ENCODE results near the gene GLO1. TPM values are rescaled to one million over a fixed set of nuclear protein-coding genes. Genes with fewer than 3 reads are reported as not detected.

Gene GLO1
- total RNA-seq, 1 experiment from 2014 or later = 188 TPM

- no peak for DNase-seq
- H2BK15ac ChIP-seq (ENCODE audit: low read depth, low read length) = no peak overlapping the region
- Mint-ChIP-seq H3K9me3 (no peaks in the 10 kb centered on the region), H3K36me3 (ENCODE audit: insufficient read depth in 1 of 3, low read depth in 3 of 3) (peaks cover 21 to 52% (median 52%) of the 10 kb centered on the region in 3 experiments; a peak in 5 of 7 replicates), H3K4me1 (peaks cover 0 to 2% of the 10 kb centered on the region in 2 experiments; a peak in 1 of 4 replicates), H3K27me3 (ENCODE audit: low read depth) (no peaks in the 10 kb centered on the region), H3K4me3 (no peak overlapping the region), H3K27ac (no peak overlapping the region)
- H2BK5ac ChIP-seq (ENCODE audit: insufficient read length, low read length) = no peak overlapping the region
- WGBS (ENCODE audit: extremely low coverage, insufficient read length, low lambda C conversion rate) = no CpG with 5 or more reads among the region's 2 CpGs
- no peaks in the 10 kb centered on the region for H3K79me2 ChIP-seq (ENCODE audit: insufficient read depth, low read length)
- H4K91ac ChIP-seq (ENCODE audit: insufficient read length, low read depth, low read length) = no peak overlapping the region
- H3K79me1 ChIP-seq (ENCODE audit: insufficient read depth, low read depth, low read length, poor library complexity, severe bottlenecking) = no peaks in the 10 kb centered on the region
- no peak overlapping the region for H3T11ph ChIP-seq (ENCODE audit: low read length)
- H3K23ac ChIP-seq (ENCODE audit: insufficient read length, low read depth, low read length) = no peak overlapping the region
- no peak overlapping the region for H2AFZ ChIP-seq (ENCODE audit: low read length)
- no peak overlapping the region for H2BK120ac ChIP-seq (ENCODE audit: low read depth, low read length, poor library complexity, severe bottlenecking)
- no peaks in the 10 kb centered on the region for H3K4me1 ChIP-seq (ENCODE audit: insufficient read depth, low read length)
- H3K14ac ChIP-seq (ENCODE audit: insufficient read depth, low read length) = no peak overlapping the region
- no peak overlapping the region for H3K56ac ChIP-seq (ENCODE audit: insufficient read length, low read depth, low read length)
- no peaks in the 10 kb centered on the region for H3K23me2 ChIP-seq (ENCODE audit: insufficient read length, low read depth, low read length, poor library complexity, severe bottlenecking)
- no peaks in the 10 kb centered on the region for H3K27me3 ChIP-seq (ENCODE audit: insufficient read depth, low read length)
- TF ChIP-seq CTCF (conservative IDR thresholded peaks at IDR 0.05) = no peak
- H4K8ac ChIP-seq (replicated peaks; ENCODE audit: insufficient read length, low read depth, low read length) = no peak overlapping the region
- no peak overlapping the region for H4K5ac ChIP-seq (ENCODE audit: insufficient read length, low read depth, low read length)
- no peak overlapping the region for H3K27ac ChIP-seq (ENCODE audit: insufficient read length, low read depth, low read length)
- H3K18ac ChIP-seq (ENCODE audit: insufficient read length, low read depth, low read length) = no peak overlapping the region
- no peaks in the 10 kb centered on the region for H3K9me3 ChIP-seq (ENCODE audit: control insufficient read depth, low read depth, low read length)
- no peak overlapping the region for H2BK20ac ChIP-seq (ENCODE audit: low read depth, low read length, poor library complexity, severe bottlenecking)
- no peak overlapping the region for H3K9ac ChIP-seq (ENCODE audit: extremely low read depth, insufficient read length, low read length)
- H4K20me1 ChIP-seq (ENCODE audit: control insufficient read depth, insufficient read depth, insufficient read length) = no peaks in the 10 kb centered on the region
- no peak overlapping the region for H3K4me2 ChIP-seq (ENCODE audit: insufficient read depth, insufficient read length, low read length)
- H2AK5ac ChIP-seq (ENCODE audit: insufficient read length, low read length) = no peak overlapping the region
- no peak overlapping the region for H2BK12ac ChIP-seq (ENCODE audit: insufficient read length, low read depth, low read length)
- no peak overlapping the region for H3K4ac ChIP-seq (ENCODE audit: low read depth, low read length)
Measured at GRCh38 chr6:38676236-38676973, 26.5 kb downstream of the GLO1 start.
